K562 (cell line): ENCODE data around the gene KCNK7. TPM values are rescaled to one million over a fixed set of nuclear protein-coding genes. Genes with fewer than 3 reads are reported as not detected.

Experiments
- FOSL1 ChIP-seq: fragments of 200-800 bp; sonication (Bioruptor generic); conservative IDR thresholded peaks from 2 replicates; pipeline ENCODE4 v1.6.1; 2016; ENCODE audit warnings: missing genetic modification characterization, missing compliant biosample characterization
- HDAC1 ChIP-seq, 2 experiments: fragments of 450-650 bp; IDR thresholded peaks; 2 replicates each; pipeline ENCODE4 v1.6.1; 2016 to 2017; ENCODE audit warnings: inconsistent platforms in 1 of 2, mild to moderate bottlenecking in 1 of 2, moderate library complexity in 1 of 2
- HDAC2 ChIP-seq: fragments of 450-650 bp; IDR thresholded peaks from 2 replicates; pipeline ENCODE4 v1.6.1; 2016; ENCODE audit warnings: mild to moderate bottlenecking
- L3MBTL2 ChIP-seq: fragments of 450-650 bp; IDR thresholded peaks from 2 replicates; pipeline ENCODE4 v1.6.1; 2016; ENCODE audit warnings: mild to moderate bottlenecking, moderate library complexity
- MAZ ChIP-seq, 2 experiments: fragments of 450-650 bp in 1 of 2; sonication (generic) in 1 of 2; formaldehyde crosslinking; IDR thresholded peaks in 1 of 2; conservative IDR thresholded peaks in 1 of 2; 2 replicates each; pipeline versions ENCODE4 v1.4.0 to v1.5.0; 2020; ENCODE audit warnings: mild to moderate bottlenecking in 1 of 2, missing genetic modification reagents in 1 of 2
- SIN3A ChIP-seq, 2 experiments: fragments of 150-350 bp in 1 of 2; IDR thresholded peaks; 2 replicates each; pipeline ENCODE4 v1.6.1; 2011 to 2016; ENCODE audit warnings: borderline replicate concordance in 2 of 2, low read depth in 2 of 2, low read length in 2 of 2, mild to moderate bottlenecking in 2 of 2, moderate library complexity in 2 of 2; ENCODE audit not compliant: control insufficient read depth in 1 of 2
- TARDBP ChIP-seq: fragments of 450-650 bp; IDR thresholded peaks from 2 replicates; pipeline ENCODE4 v1.6.1; 2016
- polyA plus RNA-seq, 8 experiments: library from polyadenylated mRNA; depleted of rRNA in 4 of 8; stranded (reverse) in 5 of 8; unstranded in 3 of 8; fragments of >200 nt; fragmentation: Nextera tagmentation in 2 of 8; fragmentation: Illumina TruSeq in 1 of 8; extraction: Ambion mirVana in 2 of 8; extraction: Trizol in 1 of 8; gene quantifications; 2 replicates each; pipeline versions ENCODE4 v1.2.1 to v1.2.3, GENCODE V29; 2011 to 2014; ENCODE audit warnings: inconsistent platforms in 1 of 8, missing spikeins in 1 of 8
- total RNA-seq, 7 experiments: library from RNA; depleted of rRNA in 6 of 7; stranded (reverse); fragments of >200 nt in 6 of 7; fragmentation: Illumina TruSeq in 2 of 7; extraction: Trizol in 2 of 7; gene quantifications; 2 replicates each; pipeline versions ENCODE4 v1.2.1 to v1.2.3, GENCODE V29; 2011 to 2021; ENCODE audit warnings: low replicate concordance in 1 of 7
- TF ChIP-seq, protein P1 (sequence below): fragments of 200-800 bp; sonication (Bioruptor generic); IDR thresholded peaks from 2 replicates; pipeline ENCODE4 v1.6.1; 2017; ENCODE audit warnings: missing genetic modification characterization, missing compliant biosample characterization
- TF ChIP-seq, protein P2 (sequence below): fragments of 250-450 bp; sonication (Bioruptor Pico); IDR thresholded peaks from 2 replicates; pipeline ENCODE4 v1.6.1; 2021; ENCODE audit warnings: mild to moderate bottlenecking
- TF ChIP-seq, protein P3 (sequence below): fragments of 250-450 bp; sonication (Bioruptor Pico); IDR thresholded peaks from 2 replicates; pipeline ENCODE4 v1.8.0; 2022; ENCODE audit warnings: moderate library complexity, mild to moderate bottlenecking, inconsistent platforms

The KCNK7 gene
- total and polyA plus RNA-seq, 9 of the 15 experiments (the other 6 are each of a cell fraction or from before 2014, with no cell fraction given): 0.07 to 0.40 TPM; not detected in 7

DNA sequence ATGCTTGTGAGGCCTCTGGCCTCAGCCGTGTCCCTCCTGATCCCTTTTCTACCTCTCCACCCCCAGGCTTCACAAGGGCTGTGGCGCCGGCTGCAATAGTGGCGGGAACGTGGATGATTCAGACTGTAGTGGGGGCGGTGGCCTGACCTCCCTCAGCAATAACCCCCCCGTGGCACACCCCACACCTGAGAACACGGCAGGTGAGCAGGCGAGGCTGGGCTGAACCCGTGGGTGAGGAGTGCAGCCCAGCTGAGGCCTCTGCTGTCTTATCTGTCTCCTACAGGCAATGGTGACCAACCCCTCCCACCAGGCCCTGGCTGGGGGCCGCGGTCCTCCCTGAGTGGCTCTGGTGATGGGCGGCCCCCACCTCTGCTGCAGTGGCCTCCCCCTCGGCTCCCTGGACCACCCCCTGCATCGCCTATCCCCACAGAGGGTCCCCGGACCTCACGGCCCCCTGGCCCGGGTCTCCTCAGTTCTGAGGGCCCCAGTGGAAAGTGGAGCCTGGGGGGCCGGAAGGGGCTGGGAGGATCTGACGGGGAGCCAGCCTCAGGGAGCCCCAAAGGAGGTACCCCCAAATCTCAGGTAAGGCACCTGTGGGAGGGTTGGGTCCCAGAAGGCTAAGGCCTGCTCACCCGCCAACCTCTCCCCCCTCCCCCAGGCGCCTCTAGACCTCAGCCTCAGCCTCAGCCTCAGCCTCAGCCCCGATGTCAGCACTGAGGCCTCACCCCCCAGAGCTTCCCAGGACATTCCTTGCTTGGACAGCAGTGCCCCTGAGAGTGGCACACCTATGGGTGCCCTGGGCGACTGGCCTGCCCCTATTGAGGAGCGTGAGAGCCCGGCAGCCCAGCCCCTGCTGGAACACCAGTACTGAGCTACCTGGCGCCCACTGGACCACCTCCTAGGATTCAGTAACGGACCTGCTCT is 40.8 kb upstream of the KCNK7 start (continued):
- TF ChIP-seq, protein P1, sequence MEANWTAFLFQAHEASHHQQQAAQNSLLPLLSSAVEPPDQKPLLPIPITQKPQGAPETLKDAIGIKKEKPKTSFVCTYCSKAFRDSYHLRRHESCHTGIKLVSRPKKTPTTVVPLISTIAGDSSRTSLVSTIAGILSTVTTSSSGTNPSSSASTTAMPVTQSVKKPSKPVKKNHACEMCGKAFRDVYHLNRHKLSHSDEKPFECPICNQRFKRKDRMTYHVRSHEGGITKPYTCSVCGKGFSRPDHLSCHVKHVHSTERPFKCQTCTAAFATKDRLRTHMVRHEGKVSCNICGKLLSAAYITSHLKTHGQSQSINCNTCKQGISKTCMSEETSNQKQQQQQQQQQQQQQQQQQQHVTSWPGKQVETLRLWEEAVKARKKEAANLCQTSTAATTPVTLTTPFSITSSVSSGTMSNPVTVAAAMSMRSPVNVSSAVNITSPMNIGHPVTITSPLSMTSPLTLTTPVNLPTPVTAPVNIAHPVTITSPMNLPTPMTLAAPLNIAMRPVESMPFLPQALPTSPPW (CRISPR knock-in tag): peak; percentile 88
- TF ChIP-seq, protein P2, sequence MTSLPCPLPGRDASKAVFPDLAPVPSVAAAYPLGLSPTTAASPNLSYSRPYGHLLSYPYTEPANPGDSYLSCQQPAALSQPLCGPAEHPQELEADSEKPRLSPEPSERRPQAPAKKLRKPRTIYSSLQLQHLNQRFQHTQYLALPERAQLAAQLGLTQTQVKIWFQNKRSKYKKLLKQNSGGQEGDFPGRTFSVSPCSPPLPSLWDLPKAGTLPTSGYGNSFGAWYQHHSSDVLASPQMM (CRISPR knock-in tag): no peak
- TF ChIP-seq, protein P3, sequence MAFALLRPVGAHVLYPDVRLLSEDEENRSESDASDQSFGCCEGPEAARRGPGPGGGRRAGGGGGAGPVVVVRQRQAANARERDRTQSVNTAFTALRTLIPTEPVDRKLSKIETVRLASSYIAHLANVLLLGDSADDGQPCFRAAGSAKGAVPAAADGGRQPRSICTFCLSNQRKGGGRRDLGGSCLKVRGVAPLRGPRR (CRISPR knock-in tag): no peak
- TF ChIP-seq HDAC1 (IDR thresholded peaks at IDR 0.05) (peak in 1 of 2 experiments; percentile 88; a peak in 2 of 4 replicates), TARDBP (0 out of 2 replicates have a peak, but pooled peaks have one; percentile 22), L3MBTL2 (peak; percentile 47; the same call in 1 of the 2 replicates), FOSL1 (peak; percentile 46; the same call in 1 of the 2 replicates), HDAC2 (peak; percentile 90), MAZ (CRISPR knock-in tag; conservative IDR thresholded peaks at IDR 0.05 in 1 of 2, IDR thresholded peaks at IDR 0.05 in 1 of 2) (peak; percentile 73 to 89), SIN3A (IDR thresholded peaks at IDR 0.05; ENCODE audit: borderline replicate concordance in 2 of 2, control insufficient read depth in 1 of 2, low read depth in 2 of 2, low read length in 2 of 2) (peak in 1 of 2 experiments; percentile 73; a peak in 1 of 4 replicates)
